ENCODE measurements around the gene AHCYL1.
A peak's percentile ranks its signal among the peaks of the same experiment; 100 is the strongest.
"Not testable (repeated sequence)": the region's sequence is repeated elsewhere in the genome, so short reads cannot be mapped to it uniquely, and the experiment has no call there.

AHCYL1 gene

DNA sequence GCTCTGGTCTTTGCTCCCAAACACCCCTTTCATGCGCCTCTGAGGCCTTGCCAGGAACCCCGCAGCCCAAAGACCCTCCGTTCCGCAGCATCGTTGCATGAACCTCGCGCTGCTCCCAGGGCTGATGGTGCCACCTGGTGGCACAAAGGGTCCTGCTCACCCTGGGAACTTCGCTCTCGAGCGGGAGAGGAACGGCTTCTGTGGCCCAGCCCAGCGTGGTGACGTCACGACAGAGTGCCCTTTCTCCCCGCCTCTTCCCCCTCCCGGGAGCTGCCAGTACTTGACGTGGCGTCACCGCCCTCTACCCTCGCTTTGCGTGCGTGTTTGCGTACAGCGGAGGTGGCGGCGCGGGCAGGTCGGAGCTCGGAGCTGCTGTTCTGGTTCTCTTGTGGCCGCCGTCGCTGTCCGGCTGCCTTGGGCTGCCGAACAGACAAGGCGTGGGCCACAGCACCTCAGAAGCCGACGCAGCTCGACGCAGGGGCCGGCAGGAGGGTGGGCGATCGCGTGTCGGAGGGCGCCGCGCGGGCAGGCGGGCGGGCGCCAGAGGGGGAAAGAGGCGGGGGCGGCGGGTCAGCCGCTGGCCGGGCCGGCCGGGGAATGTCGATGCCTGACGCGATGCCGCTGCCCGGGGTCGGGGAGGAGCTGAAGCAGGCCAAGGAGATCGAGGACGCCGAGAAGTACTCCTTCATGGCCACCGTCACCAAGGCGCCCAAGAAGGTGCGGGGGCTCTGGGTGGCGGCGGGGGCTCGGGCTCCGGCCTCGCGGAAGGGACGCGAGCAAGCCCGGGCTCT is at the start of gene AHCYL1:
Gene AHCYL1, plus strand, starts transcription at position 310 of the 791 bp plus-strand sequence. Its CDS starts 288 bp downstream, at position 598.
- peak; percentile 99 for DNase-seq

DNA sequence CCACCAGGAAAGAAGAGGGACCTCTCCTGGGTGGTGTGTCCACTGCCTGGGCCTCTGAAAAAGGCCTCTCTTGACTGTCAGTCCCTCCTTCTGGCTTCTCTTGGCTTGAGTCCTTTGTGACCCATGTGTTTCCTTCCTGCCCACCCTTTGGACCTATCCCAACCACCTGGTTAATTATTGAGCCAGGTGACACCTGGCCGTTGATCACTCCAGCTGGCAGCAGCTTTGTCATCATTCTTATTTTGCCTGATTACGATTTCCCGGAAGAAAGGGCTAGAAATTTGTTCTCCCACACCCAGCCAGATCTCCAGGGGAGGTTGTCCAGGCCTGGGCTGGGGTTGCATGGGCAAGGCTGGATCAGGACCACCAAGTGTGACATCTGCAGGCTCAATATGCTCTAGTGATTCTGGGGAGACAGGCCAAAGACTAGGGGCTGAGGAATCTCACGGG is 49.1 kb upstream of the AHCYL1 start:
- no peak for DNase-seq

DNA sequence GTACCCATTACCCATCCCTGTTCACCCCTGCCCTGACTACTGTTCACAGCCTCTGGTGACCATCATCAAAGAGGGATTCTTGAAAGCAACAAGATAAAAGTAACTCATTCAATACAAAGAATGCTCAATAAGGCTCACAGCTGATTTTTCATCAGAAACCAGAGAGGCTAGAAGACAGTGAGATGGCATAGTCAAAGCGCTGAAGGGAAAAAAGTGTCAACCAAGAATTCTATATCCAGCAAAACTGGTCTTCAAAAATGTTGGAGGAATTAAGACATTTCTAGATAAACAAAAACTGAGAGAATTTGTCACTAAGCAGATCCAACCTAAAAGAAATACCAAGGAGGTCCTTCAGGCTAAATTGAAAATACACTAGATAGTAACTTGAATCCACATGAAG is 46.8 kb upstream of the AHCYL1 start:
- DNase-seq: no peak

- DNase-seq: no peak
Observed at GRCh38 chr1:109938556-109938955, 46.0 kb upstream of the AHCYL1 start.

DNA sequence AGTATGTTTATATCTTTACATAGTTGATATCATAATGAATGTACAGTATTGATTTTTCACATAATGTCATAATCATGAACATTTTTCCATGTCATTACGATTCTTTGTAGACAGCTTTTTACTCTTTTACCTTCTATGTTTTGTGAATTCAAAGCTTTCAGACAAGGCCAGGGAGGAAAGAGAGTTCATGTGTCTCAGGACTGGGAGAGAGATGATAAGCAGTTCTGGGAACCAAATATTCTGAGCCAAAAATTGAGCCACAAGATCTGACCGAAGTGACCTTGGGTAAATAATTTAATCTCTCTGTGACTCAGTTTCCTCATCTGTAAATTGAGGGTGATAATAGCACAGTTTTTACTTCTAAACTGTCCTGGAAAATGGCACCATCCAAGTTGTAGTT is 42.1 kb upstream of the AHCYL1 start:
- DNase-seq: no peak

- no peak for DNase-seq
Observed at GRCh38 chr1:109944541-109944940, 40.0 kb upstream of the AHCYL1 start.

DNA sequence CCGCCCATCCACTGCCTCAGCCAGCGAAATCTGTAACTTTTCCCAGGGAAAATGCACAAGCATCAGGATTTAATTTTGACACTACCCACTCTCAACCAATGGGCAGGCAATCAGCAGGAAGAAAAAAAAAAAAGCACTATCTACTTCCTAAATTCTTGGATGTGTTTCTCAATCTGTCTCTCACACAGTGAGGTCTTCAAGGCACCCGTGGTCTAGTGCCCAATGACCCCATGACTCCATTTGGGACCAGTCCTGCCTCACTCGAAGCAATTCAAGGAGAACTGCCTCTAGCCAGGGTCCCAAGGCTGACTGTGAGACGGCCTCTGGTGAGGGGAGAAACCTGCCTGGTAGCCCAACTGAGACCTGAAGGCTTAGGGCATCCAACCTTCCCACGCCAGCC is 38.1 kb upstream of the AHCYL1 start:
- no peak for DNase-seq

DNA sequence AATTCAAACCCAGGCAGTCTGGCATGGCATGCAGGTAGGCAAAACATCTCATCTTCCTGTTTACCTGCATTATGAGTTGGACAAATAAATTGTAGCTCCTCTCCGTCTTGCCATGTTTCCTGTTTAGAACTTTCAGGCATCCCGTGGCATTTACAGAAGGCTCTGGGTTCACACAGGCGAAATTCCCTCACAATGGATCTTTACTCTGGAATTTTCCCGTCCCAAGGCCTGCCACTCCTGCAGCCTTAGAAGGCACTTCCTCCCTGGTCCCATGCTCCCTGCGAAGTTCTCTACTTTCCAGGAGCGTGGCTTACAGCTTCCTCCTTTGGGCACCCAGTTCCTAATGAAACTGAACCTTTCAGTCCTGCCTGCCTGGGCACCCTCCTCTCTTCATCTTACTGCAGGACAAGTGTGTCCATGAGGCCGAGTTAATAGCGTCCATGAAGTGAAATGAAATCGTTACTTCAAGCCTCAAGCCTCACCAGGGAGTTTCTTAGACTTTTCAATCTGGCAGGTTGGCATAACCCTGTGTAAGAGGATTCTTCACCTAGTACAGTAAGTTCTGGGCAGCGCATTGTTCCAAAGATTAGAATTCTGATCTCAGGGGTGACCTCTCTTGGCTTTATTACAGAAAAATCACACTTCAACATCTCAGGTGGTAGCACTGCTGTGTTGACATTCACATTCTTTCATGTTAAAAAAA is 36.8 kb upstream of the AHCYL1 start:
- DNase-seq: no peak

DNA sequence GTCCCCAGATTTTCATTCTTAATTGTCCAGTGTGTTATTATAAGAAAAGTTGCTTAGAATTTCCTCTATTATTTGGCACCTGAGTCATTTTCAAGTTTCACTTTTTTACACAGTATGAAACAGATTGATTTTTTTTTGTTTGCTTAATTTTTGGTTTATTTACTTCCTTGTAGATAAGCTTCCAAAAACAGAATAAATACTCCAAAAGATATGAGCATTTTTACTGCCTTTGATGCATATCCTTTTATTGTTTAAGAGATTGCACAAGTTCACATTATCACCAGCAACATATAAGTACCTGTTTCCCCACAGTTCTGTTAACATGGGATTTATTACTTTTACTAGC is 36.3 kb upstream of the AHCYL1 start:
- no peak for DNase-seq

DNA sequence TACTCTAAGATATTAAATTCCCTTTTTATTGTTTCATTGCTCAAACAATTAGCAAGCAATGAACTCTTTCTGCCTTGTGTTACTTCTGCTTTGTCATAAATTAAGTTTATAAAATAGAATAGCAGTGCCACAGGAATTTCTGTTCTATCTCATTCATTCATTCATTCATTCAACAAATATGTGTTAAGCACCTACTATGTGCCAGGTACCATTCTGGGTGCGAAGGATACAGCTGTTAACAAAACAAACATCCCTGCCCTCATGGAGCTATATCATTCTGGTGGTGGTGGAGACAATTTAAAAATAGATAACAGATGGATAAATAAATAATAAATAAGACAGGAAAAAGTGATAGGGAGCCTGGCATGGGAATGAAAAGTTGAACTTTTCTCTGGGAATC is 34.5 kb upstream of the AHCYL1 start:
- no peak for DNase-seq

GRCh38 chr1:109950509-109950908 is 34.1 kb upstream of the AHCYL1 start:
- DNase-seq: no peak

- not testable (repeated sequence) for DNase-seq
Observed at GRCh38 chr1:109951501-109951900, 33.1 kb upstream of the AHCYL1 start.

GRCh38 chr1:109954041-109954512 is 30.5 kb upstream of the AHCYL1 start:
- no peak for DNase-seq

- DNase-seq: no peak
Observed at GRCh38 chr1:109959632-109959973, 25.0 kb upstream of the AHCYL1 start.

GRCh38 chr1:109959974-109960744 is 24.4 kb upstream of the AHCYL1 start:
- DNase-seq: no peak

- no peak for DNase-seq
Observed at GRCh38 chr1:109960745-109961094, 23.8 kb upstream of the AHCYL1 start.

- no peak for DNase-seq
Observed at GRCh38 chr1:109963864-109964263, 20.7 kb upstream of the AHCYL1 start.

GRCh38 chr1:109969146-109969829 is 15.3 kb upstream of the AHCYL1 start:
- DNase-seq: no peak

- no peak for DNase-seq
Observed at GRCh38 chr1:109969907-109970306, 14.7 kb upstream of the AHCYL1 start.

GRCh38 chr1:109971559-109971958 is 13.0 kb upstream of the AHCYL1 start:
- DNase-seq: no peak

DNA sequence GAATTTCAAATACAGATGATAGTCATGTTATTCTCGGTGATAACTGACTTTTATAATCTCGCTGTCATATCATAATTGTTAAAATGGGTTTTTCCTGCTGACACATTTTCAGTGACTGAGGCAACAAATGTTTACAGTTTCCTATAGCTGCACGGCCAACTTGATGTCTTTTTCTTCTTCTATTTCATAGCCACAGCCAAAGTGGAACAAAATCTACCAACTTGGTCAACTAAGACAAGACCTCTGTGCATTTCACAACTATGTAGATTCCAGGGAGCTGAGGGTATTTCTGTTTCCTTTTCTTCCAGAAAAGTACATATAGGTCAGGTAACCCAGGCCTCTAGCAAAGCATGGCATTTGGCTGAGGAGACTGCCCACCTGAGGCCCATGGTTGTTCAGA is 10.4 kb upstream of the AHCYL1 start:
- no peak for DNase-seq

DNA sequence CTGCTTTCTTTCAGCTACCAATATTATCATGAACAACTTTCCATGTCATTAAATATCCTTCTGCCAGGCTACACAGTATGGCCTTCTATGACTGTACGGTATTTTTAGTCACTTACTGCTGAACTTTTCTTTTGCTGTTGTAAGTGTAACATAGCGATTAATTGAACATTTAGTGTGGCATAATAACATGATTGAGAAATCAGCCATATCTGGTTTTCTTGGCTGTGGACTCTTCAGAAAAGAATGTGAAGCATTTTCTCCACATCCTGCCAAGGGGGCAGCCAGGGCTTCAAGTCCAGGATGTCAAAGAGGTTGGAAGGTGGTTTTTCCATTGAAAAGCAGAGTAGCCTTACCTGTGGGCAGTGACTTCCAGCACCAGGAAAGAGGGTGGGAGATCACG is 8.8 kb upstream of the AHCYL1 start:
- DNase-seq: no peak

- DNase-seq: no peak
Observed at GRCh38 chr1:109976762-109977161, 7.8 kb upstream of the AHCYL1 start.

Measured in activated CD4-positive, alpha-beta T cell treated with anti-CD3 and anti-CD28 coated beads, Interleukin-10, Interleukin-2, amounts not matched to agents 100 ng/mL and 50 ng/mL, durations not matched to agents 16 hours and 8 hours (primary cell).